ENCODE data around the gene CDH23. TPM values are rescaled to one million over a fixed set of nuclear protein-coding genes. Genes with fewer than 3 reads are reported as not detected.

The CDH23 gene
- total RNA-seq, 2 donors from 2014 or later: 3.9 to 74.8 TPM

- no peaks in the 10 kb centered on the region for H3K4me1 ChIP-seq (replicated peaks)
- no peak for TF ChIP-seq POLR2AphosphoS5 (IDR thresholded peaks at IDR 0.05)
- TF ChIP-seq, protein P1, sequence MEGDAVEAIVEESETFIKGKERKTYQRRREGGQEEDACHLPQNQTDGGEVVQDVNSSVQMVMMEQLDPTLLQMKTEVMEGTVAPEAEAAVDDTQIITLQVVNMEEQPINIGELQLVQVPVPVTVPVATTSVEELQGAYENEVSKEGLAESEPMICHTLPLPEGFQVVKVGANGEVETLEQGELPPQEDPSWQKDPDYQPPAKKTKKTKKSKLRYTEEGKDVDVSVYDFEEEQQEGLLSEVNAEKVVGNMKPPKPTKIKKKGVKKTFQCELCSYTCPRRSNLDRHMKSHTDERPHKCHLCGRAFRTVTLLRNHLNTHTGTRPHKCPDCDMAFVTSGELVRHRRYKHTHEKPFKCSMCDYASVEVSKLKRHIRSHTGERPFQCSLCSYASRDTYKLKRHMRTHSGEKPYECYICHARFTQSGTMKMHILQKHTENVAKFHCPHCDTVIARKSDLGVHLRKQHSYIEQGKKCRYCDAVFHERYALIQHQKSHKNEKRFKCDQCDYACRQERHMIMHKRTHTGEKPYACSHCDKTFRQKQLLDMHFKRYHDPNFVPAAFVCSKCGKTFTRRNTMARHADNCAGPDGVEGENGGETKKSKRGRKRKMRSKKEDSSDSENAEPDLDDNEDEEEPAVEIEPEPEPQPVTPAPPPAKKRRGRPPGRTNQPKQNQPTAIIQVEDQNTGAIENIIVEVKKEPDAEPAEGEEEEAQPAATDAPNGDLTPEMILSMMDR (IDR thresholded peaks at IDR 0.05): no peak
- TF ChIP-seq POLR2A (IDR thresholded peaks at IDR 0.05): no peak
- WGBS: 43% methylated on average over 5 of the region's 5 CpGs
- peaks cover 2% of the 10 kb centered on the region for H3K27me3 ChIP-seq (replicated peaks; ENCODE audit: insufficient read depth)
- H3K27ac ChIP-seq: no peak overlapping the region
- no peak overlapping the region for H3K4me3 ChIP-seq
- H3K9me3 ChIP-seq: no peaks in the 10 kb centered on the region
- no peaks in the 10 kb centered on the region for H3K36me3 ChIP-seq
- no peak for DNase-seq (ENCODE audit: low spot score)
- intact Hi-C loops (cut with DNase I): no loop called here
Observed at GRCh38 chr10:71561003-71561574, 164.4 kb downstream of the CDH23 start.

GRCh38 chr10:71562181-71562580, 165.5 kb downstream of the CDH23 start:
- intact Hi-C loops (cut with DNase I): no loop called here
- Histone ChIP-seq H3K27ac (no peak overlapping the region), H3K4me1 (replicated peaks) (no peaks in the 10 kb centered on the region), H3K9me3 (no peaks in the 10 kb centered on the region), H3K36me3 (no peaks in the 10 kb centered on the region), H3K4me3 (no peak overlapping the region), H3K27me3 (replicated peaks; ENCODE audit: insufficient read depth) (no peaks in the 10 kb centered on the region)
- TF ChIP-seq POLR2AphosphoS5 (IDR thresholded peaks at IDR 0.05) (no peak), POLR2A (IDR thresholded peaks at IDR 0.05) (no peak)
- TF ChIP-seq, protein P1 (IDR thresholded peaks at IDR 0.05): no peak
- WGBS: 82% methylated on average over 9 of the region's 9 CpGs
- no peak for DNase-seq (ENCODE audit: low spot score)

DNA sequence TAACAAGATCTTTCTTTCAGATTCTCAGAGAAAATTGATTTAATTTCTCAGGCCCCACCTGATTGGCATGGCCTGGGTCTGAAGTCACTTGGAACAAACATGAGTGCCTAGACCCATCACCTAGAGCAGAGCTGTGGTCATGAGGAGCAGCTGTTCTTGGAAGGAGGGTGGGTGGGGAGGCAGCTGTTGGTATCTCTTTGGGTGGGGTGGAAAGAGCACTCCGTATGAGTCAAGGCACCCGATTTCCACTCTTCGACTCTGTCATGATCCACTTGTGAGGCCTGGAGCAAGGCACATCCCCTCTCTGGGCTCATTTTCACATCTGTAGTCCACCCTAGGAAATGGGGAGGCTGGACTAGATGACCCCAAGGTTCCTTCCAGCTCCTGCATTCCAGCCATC, 166.2 kb downstream of the CDH23 start:
- WGBS: 92% methylated on average over 3 of the region's 3 CpGs
- Histone ChIP-seq H3K27ac (no peak overlapping the region), H3K9me3 (no peaks in the 10 kb centered on the region), H3K36me3 (no peaks in the 10 kb centered on the region), H3K27me3 (replicated peaks; ENCODE audit: insufficient read depth) (no peaks in the 10 kb centered on the region), H3K4me3 (no peak overlapping the region), H3K4me1 (replicated peaks) (no peaks in the 10 kb centered on the region)
- no peak for DNase-seq (ENCODE audit: low spot score)
- no peak for TF ChIP-seq POLR2AphosphoS5 (IDR thresholded peaks at IDR 0.05)
- TF ChIP-seq, protein P1 (IDR thresholded peaks at IDR 0.05): no peak
- TF ChIP-seq POLR2A (IDR thresholded peaks at IDR 0.05): no peak
- intact Hi-C loops (cut with DNase I): no loop called here

- no peaks in the 10 kb centered on the region for H3K36me3 ChIP-seq
- 58% methylated on average over 12 of the region's 12 CpGs for WGBS
- intact Hi-C loops (cut with DNase I): no loop called here
- TF ChIP-seq POLR2A (IDR thresholded peaks at IDR 0.05): no peak
- TF ChIP-seq, protein P1 (IDR thresholded peaks at IDR 0.05): no peak
- TF ChIP-seq POLR2AphosphoS5 (IDR thresholded peaks at IDR 0.05): no peak
- H3K27ac ChIP-seq: no peak overlapping the region
- H3K27me3 ChIP-seq (replicated peaks; ENCODE audit: insufficient read depth): no peaks in the 10 kb centered on the region
- no peaks in the 10 kb centered on the region for H3K9me3 ChIP-seq
- no peak for DNase-seq (ENCODE audit: low spot score)
- no peak overlapping the region for H3K4me3 ChIP-seq
- H3K4me1 ChIP-seq (replicated peaks): no peaks in the 10 kb centered on the region
Observed at GRCh38 chr10:71564194-71564820, 167.6 kb downstream of the CDH23 start.
